Epithelial cell of proximal tubule (primary cell): ENCODE measurements around the gene GNG10. TPM values are rescaled to one million over a fixed set of nuclear protein-coding genes. Genes with fewer than 3 reads are reported as not detected.

Experiments used
- DNase-seq: peaks from one replicate; pipeline ENCODE4 v3.0.0-alpha.2; 2011; ENCODE audit warnings: low read depth
- H3K4me3 ChIP-seq: 2 replicates; pipeline ENCODE4 v1.5.1; 2011; ENCODE audit warnings: low read depth, mild to moderate bottlenecking, low read length
- total RNA-seq: library from RNA; depleted of rRNA; stranded (reverse); fragments of >200 nt; gene quantifications from 2 replicates; pipeline ENCODE4 v1.2.3, GENCODE V29; 2015
- TF ChIP-seq, protein P1 (sequence below): conservative IDR thresholded peaks from 2 replicates; pipeline ENCODE4 v1.5.1; 2012; ENCODE audit warnings: low read depth, mild to moderate bottlenecking, low read length

The GNG10 gene
- total RNA-seq, 1 donor from 2014 or later, result 74.3 TPM

DNA sequence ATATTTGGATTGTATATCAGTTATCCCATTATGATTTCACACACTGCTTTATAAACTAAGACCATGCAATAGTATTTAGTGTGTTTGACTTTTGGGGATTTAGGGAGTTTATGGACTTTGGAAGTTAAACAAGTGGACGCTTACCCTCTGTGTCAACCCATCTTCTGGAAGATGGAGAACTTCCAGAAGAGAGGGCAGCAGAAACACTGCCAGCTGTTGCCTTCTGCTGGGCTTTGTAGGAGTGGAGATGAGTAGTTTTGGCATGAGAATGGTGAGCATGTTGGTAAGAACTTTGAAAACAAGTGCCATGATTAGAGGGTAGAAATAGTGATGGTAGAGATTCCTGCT, 28.0 kb upstream of the GNG10 start:
- TF ChIP-seq, protein P1, sequence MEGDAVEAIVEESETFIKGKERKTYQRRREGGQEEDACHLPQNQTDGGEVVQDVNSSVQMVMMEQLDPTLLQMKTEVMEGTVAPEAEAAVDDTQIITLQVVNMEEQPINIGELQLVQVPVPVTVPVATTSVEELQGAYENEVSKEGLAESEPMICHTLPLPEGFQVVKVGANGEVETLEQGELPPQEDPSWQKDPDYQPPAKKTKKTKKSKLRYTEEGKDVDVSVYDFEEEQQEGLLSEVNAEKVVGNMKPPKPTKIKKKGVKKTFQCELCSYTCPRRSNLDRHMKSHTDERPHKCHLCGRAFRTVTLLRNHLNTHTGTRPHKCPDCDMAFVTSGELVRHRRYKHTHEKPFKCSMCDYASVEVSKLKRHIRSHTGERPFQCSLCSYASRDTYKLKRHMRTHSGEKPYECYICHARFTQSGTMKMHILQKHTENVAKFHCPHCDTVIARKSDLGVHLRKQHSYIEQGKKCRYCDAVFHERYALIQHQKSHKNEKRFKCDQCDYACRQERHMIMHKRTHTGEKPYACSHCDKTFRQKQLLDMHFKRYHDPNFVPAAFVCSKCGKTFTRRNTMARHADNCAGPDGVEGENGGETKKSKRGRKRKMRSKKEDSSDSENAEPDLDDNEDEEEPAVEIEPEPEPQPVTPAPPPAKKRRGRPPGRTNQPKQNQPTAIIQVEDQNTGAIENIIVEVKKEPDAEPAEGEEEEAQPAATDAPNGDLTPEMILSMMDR, result no peak
- H3K4me3 ChIP-seq, result no peak overlapping the region
- no peak for DNase-seq

DNA sequence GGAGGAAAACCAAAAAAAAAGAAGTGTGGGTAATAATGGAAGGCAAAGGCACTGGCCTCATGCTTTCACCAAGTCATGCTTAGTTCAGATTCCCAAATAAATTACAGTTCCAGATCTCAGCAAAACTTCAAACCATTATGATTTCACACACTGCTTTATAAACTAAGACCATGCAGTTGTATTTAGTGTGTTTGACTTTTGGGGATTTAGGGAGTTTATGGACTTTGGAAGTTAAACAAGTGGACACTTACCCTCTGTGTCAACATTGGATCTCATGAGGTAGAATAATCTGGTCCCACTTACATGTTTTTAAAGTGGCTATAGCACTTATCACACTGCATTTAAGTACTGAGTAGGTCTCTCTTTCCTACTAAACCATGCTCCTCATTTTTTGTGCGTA, 26.5 kb upstream of the GNG10 start:
- DNase-seq, result no peak
- no peak overlapping the region for H3K4me3 ChIP-seq
- TF ChIP-seq, protein P1, result no peak

- DNase-seq, result no peak
- TF ChIP-seq, protein P1, result no peak
- no peak overlapping the region for H3K4me3 ChIP-seq
These were observed 23.9 kb upstream of the GNG10 start for GRCh38 chr9:111637421-111637950.

GRCh38 chr9:111644195-111644772, 17.1 kb upstream of the GNG10 start:
- no peak for DNase-seq
- no peak overlapping the region for H3K4me3 ChIP-seq
- TF ChIP-seq, protein P1, result no peak

GRCh38 chr9:111645806-111646205, 15.6 kb upstream of the GNG10 start:
- no peak overlapping the region for H3K4me3 ChIP-seq
- TF ChIP-seq, protein P1, result no peak
- no peak for DNase-seq

GRCh38 chr9:111646417-111646816, 15.0 kb upstream of the GNG10 start:
- TF ChIP-seq, protein P1, result no peak
- no peak overlapping the region for H3K4me3 ChIP-seq
- DNase-seq, result no peak

- no peak overlapping the region for H3K4me3 ChIP-seq
- TF ChIP-seq, protein P1, result no peak
- DNase-seq, result no peak
These were observed 13.3 kb upstream of the GNG10 start for GRCh38 chr9:111648066-111648465.
